ENCODE results near the gene HSD11B2.

The HSD11B2 gene

GRCh38 chr16:67430977-67431774 is at the start of gene HSD11B2:
Gene HSD11B2 (plus strand): TSS chr16:67431121. CDS start chr16:67431249, 128 bp downstream.
- Mint-ChIP-seq H3K9me3 (no peaks in the 10 kb centered on the region), H3K27ac (peak within 1 kb of the TSS; percentile 55 to 88), H3K27me3 (peaks cover 67% of the 10 kb centered on the region), H3K4me3 (peak within 1 kb of the TSS; percentile 82 to 88), H3K4me1 (peaks cover 33% of the 10 kb centered on the region)
- DNase-seq (peak; percentile 23 to 47), ATAC-seq (peak; percentile 55)

GRCh38 chr16:67383284-67383683 is 47.6 kb upstream of the HSD11B2 start:
- Mint-ChIP-seq H3K9me3 (no peaks in the 10 kb centered on the region), H3K4me3 (no peak overlapping the region), H3K27me3 (no peaks in the 10 kb centered on the region), H3K27ac (no peak overlapping the region), H3K4me1 (no peaks in the 10 kb centered on the region)
- ATAC-seq (no peak), DNase-seq (no peak)

- H3K4me1 Mint-ChIP-seq, result no peaks in the 10 kb centered on the region
- no peaks in the 10 kb centered on the region for H3K9me3 Mint-ChIP-seq
- ATAC-seq, result no peak
- no peak overlapping the region for H3K27ac Mint-ChIP-seq
- no peak for DNase-seq
- no peak overlapping the region for H3K4me3 Mint-ChIP-seq
- H3K27me3 Mint-ChIP-seq, result no peaks in the 10 kb centered on the region
Observed at GRCh38 chr16:67384778-67385510, 46.0 kb upstream of the HSD11B2 start.

- Mint-ChIP-seq H3K27ac (no peak overlapping the region), H3K9me3 (no peaks in the 10 kb centered on the region), H3K4me1 (no peaks in the 10 kb centered on the region), H3K27me3 (peaks cover 17% of the 10 kb centered on the region), H3K4me3 (no peak overlapping the region)
- DNase-seq, result no peak
- ATAC-seq, result no peak
Observed at GRCh38 chr16:67386861-67387455, 44.0 kb upstream of the HSD11B2 start.

GRCh38 chr16:67387479-67388079 is 43.3 kb upstream of the HSD11B2 start:
- ATAC-seq, result no peak
- Mint-ChIP-seq H3K9me3 (no peaks in the 10 kb centered on the region), H3K4me3 (no peak overlapping the region), H3K27me3 (peaks cover 23% of the 10 kb centered on the region), H3K4me1 (no peaks in the 10 kb centered on the region), H3K27ac (no peak overlapping the region)
- DNase-seq, result no peak

GRCh38 chr16:67388191-67388590 is 42.7 kb upstream of the HSD11B2 start:
- Mint-ChIP-seq H3K9me3 (no peaks in the 10 kb centered on the region), H3K4me3 (no peak overlapping the region), H3K27ac (peak overlapping the region in 1 of 2 donors; percentile 36), H3K27me3 (peaks cover 29% of the 10 kb centered on the region), H3K4me1 (no peaks in the 10 kb centered on the region)
- ATAC-seq, result no peak
- DNase-seq, result no peak

- H3K4me3 Mint-ChIP-seq, result no peak overlapping the region
- no peak overlapping the region for H3K27ac Mint-ChIP-seq
- peaks cover 3% of the 10 kb centered on the region for H3K4me1 Mint-ChIP-seq
- DNase-seq (no peak), ATAC-seq (no peak)
- H3K9me3 Mint-ChIP-seq, result no peaks in the 10 kb centered on the region
- H3K27me3 Mint-ChIP-seq, result peaks cover 33% of the 10 kb centered on the region
Observed at GRCh38 chr16:67388591-67388990, 42.3 kb upstream of the HSD11B2 start.

- H3K27me3 Mint-ChIP-seq, result peaks cover 49% of the 10 kb centered on the region
- H3K4me1 Mint-ChIP-seq, result peaks cover 16% of the 10 kb centered on the region
- H3K9me3 Mint-ChIP-seq, result no peaks in the 10 kb centered on the region
- DNase-seq (no peak), ATAC-seq (no peak)
- H3K4me3 Mint-ChIP-seq, result no peak overlapping the region
- H3K27ac Mint-ChIP-seq, result peak overlapping the region in 1 of 2 donors; percentile 70
Observed at GRCh38 chr16:67389911-67390815, 40.8 kb upstream of the HSD11B2 start.

GRCh38 chr16:67390816-67391423 is 40.0 kb upstream of the HSD11B2 start:
- peaks cover 22% of the 10 kb centered on the region for H3K4me1 Mint-ChIP-seq
- no peak overlapping the region for H3K27ac Mint-ChIP-seq
- H3K27me3 Mint-ChIP-seq, result peaks cover 56% of the 10 kb centered on the region

GRCh38 chr16:67391424-67392300 is 39.3 kb upstream of the HSD11B2 start:
- Mint-ChIP-seq H3K4me1 (peaks cover 22% of the 10 kb centered on the region), H3K27me3 (peaks cover 59% of the 10 kb centered on the region), H3K9me3 (no peaks in the 10 kb centered on the region), H3K27ac (peak overlapping the region; percentile 48 to 74), H3K4me3 (no peak overlapping the region)
- DNase-seq, result no peak
- ATAC-seq, result no peak

More at GRCh38 chr16:67390816-67391423, 40.0 kb upstream of the HSD11B2 start:
- no peak overlapping the region for H3K4me3 Mint-ChIP-seq
- no peaks in the 10 kb centered on the region for H3K9me3 Mint-ChIP-seq
- DNase-seq, result no peak
- ATAC-seq, result no peak

GRCh38 chr16:67392301-67393059 is 38.4 kb upstream of the HSD11B2 start:
- H3K9me3 Mint-ChIP-seq, result no peaks in the 10 kb centered on the region
- H3K27ac Mint-ChIP-seq, result peak overlapping the region; percentile 27 to 48
- ATAC-seq (no peak), DNase-seq (no peak)
- H3K27me3 Mint-ChIP-seq, result peaks cover 59% of the 10 kb centered on the region
- no peak overlapping the region for H3K4me3 Mint-ChIP-seq
- H3K4me1 Mint-ChIP-seq, result peaks cover 22% of the 10 kb centered on the region

- Mint-ChIP-seq H3K4me3 (peak within 1 kb of the TSS; percentile 79), H3K27ac (peak within 1 kb of the TSS; percentile 27 to 48), H3K9me3 (no peaks in the 10 kb centered on the region), H3K27me3 (peaks cover 62% of the 10 kb centered on the region), H3K4me1 (peaks cover 22% of the 10 kb centered on the region)
- DNase-seq (peak in 1 of 2 donors; percentile 44), ATAC-seq (peak; percentile 60)
Observed at GRCh38 chr16:67393111-67393787, 37.7 kb upstream of the HSD11B2 start, which contains the start of gene TPPP3. Gene TPPP3 (minus strand): TSS chr16:67393498. CDS start chr16:67391111, 2,387 bp downstream.

All from stimulated activated naive CD8-positive, alpha-beta T cell treated with anti-CD3 and anti-CD28 coated beads, Interleukin-15, amount 100 ng/mL, for 72 hours (primary cell).